ENCODE data around the gene ZNF483. TPM values are rescaled to one million over a fixed set of nuclear protein-coding genes. Genes with fewer than 3 reads are reported as not detected.

Gene ZNF483
- total RNA-seq, 4 donors from 2014 or later: 0.23 to 6.5 (median 1.00) TPM

DNA sequence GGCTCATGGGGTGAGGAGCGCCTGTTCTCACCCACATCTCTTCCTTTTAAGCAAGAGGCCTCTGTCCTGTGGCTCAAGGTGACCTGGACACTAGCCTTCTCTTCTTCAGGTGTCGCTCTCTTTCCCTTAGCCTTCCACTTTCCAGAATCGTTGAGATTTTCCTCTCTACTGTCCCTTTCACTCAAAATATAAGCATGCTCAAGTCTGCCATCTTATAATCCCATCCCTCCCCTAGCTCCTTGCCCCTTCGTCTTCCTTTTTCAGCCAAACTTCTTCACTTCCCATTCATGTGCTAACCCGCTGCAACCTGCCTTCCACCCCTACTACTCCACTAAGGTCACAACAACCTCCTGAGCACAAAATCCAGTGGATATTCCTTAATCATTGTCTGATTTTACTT, 61.4 kb downstream of the ZNF483 start:
- intact Hi-C loops (cut with DNase I): no loop called here
- Histone ChIP-seq H3K27ac (no peak overlapping the region), H3K4me1 (no peaks in the 10 kb centered on the region), H3K4me3 (no peak overlapping the region), H3K9me3 (no peaks in the 10 kb centered on the region), H3K36me3 (peaks cover 11 to 94% (median 26%) of the 10 kb centered on the region in 3 donors), H3K27me3 (no peaks in the 10 kb centered on the region)
- no peak for TF ChIP-seq POLR2A (IDR thresholded peaks at IDR 0.05)
- TF ChIP-seq, protein P1, sequence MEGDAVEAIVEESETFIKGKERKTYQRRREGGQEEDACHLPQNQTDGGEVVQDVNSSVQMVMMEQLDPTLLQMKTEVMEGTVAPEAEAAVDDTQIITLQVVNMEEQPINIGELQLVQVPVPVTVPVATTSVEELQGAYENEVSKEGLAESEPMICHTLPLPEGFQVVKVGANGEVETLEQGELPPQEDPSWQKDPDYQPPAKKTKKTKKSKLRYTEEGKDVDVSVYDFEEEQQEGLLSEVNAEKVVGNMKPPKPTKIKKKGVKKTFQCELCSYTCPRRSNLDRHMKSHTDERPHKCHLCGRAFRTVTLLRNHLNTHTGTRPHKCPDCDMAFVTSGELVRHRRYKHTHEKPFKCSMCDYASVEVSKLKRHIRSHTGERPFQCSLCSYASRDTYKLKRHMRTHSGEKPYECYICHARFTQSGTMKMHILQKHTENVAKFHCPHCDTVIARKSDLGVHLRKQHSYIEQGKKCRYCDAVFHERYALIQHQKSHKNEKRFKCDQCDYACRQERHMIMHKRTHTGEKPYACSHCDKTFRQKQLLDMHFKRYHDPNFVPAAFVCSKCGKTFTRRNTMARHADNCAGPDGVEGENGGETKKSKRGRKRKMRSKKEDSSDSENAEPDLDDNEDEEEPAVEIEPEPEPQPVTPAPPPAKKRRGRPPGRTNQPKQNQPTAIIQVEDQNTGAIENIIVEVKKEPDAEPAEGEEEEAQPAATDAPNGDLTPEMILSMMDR (IDR thresholded peaks at IDR 0.05): no peak
- DNase-seq: no peak
- 84 to 91% methylated on average over 5 of the region's 5 CpGs for WGBS, 2 donors

DNA sequence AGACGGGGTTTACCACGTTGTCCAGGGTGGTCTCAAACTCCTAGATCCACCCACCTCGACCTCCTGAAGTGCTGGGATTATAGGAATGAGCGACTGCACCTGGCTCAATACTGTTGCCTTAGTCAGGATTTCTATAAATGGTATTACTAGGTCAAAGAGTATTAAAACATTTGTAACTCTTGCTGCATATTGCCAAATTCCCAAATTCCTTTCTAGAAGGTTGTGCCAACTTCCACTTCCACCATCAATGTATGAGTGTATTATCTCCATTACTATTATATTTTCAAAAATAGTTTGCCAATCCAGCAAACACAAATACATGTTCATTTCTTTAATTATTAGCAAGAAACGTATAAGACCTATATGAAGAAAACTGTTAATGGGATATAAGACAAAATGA, 63.9 kb downstream of the ZNF483 start:
- WGBS, 2 donors: 70 to 90% methylated on average over 5 of the region's 5 CpGs
- DNase-seq: no peak
- intact Hi-C loops (cut with DNase I): no loop called here
- H3K4me3 ChIP-seq: no peak overlapping the region
- H3K27me3 ChIP-seq: no peaks in the 10 kb centered on the region
- H3K4me1 ChIP-seq: no peaks in the 10 kb centered on the region
- no peaks in the 10 kb centered on the region for H3K9me3 ChIP-seq
- TF ChIP-seq, protein P1 (IDR thresholded peaks at IDR 0.05): no peak
- TF ChIP-seq POLR2A (IDR thresholded peaks at IDR 0.05): no peak
- no peak overlapping the region for H3K27ac ChIP-seq
- H3K36me3 ChIP-seq: peaks cover 0 to 94% (median 13%) of the 10 kb centered on the region in 3 donors

DNA sequence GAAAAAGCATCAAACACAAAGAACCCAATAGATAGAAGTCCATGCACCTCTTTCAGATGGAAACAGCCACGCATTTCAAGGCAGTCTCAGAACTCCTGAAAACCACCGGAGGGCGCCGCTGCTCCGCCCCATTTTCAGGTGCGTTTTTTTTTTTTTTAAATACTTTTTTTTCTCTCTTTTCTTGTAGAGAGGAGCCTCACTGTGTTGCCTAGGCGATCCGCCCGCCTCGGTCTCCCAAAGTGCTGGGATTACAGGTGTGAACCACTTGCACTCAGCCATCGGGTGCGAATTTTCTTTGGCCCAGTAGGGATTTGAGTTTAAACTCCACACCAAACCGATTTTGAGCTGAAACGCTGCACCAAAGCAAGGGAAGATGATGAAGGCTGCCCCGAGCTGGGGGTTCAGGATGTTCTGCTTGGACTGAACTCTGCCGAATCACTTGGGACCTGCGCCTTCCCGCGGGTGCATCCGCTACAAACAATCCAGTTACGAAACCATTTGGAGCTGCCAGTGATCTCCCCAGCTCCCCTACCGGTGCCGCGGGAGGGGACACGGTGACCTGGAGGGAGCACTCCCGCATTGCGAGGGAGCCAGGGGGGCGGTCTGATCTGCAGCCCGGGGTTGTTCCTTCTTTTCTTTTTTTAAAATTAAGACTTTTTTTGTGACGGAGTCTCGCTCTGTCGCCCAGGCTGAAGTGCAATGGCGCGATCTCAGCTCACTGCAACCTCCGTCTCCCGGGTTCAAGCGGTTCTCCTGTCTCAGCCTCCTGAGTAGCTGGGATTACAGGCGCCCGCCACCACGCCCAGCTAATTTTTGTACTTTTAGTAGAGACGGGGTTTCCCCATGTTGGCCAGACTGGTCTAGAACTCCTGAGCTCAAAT, 73.1 kb downstream of the ZNF483 start:
- H3K4me3 ChIP-seq: peak overlapping the region; percentile 73 to 90 (median 79)
- H3K4me1 ChIP-seq: peaks cover 6 to 47% (median 8%) of the 10 kb centered on the region in 3 donors
- no peaks in the 10 kb centered on the region for H3K27me3 ChIP-seq
- H3K36me3 ChIP-seq: peaks cover 5 to 41% (median 10%) of the 10 kb centered on the region in 3 donors
- no peak for TF ChIP-seq POLR2A (IDR thresholded peaks at IDR 0.05)
- TF ChIP-seq, protein P1 (IDR thresholded peaks at IDR 0.05): peak in 5 of 6 experiments; percentile 48 to 68 (median 56)
- no peak for DNase-seq
- H3K9me3 ChIP-seq: no peaks in the 10 kb centered on the region
- H3K27ac ChIP-seq: peak overlapping the region; percentile 88 to 93 (median 90)
- WGBS, 2 donors: 0 to 1% methylated on average over 31 to 35 of the region's 41 CpGs
- intact Hi-C loops (cut with DNase I): loop anchor here (10.0 kb wide), 1 partner anchor 97 kb away; no protein-coding TSS in a partner anchor

DNA sequence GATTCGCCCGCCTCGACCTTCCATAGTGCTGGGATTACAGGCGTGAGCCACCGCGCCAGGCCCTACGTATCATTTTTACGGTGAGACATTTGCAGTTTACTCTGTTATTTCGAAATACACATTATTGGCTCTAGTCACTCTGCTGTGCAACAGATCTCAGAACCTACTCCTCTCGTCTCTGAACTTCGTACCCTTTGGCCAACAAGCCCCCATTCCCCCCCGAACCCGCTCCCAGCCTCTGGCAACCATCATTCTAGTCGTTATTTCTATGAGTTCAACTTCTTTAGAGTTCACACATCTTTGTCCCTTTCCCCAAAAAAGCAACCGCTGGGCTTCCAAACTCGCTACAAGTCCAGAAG, 73.7 kb downstream of the ZNF483 start:
- H3K4me3 ChIP-seq: peak overlapping the region; percentile 73 to 90 (median 79)
- H3K27me3 ChIP-seq: no peaks in the 10 kb centered on the region
- intact Hi-C loops (cut with DNase I): loop anchor here (10.0 kb wide), 1 partner anchor 96 kb away; no protein-coding TSS in a partner anchor
- no peak for DNase-seq
- peaks cover 5 to 35% (median 10%) of the 10 kb centered on the region in 3 donors for H3K36me3 ChIP-seq
- peaks cover 6 to 47% (median 8%) of the 10 kb centered on the region in 3 donors for H3K4me1 ChIP-seq
- H3K9me3 ChIP-seq: no peaks in the 10 kb centered on the region
- peak overlapping the region; percentile 88 to 93 (median 90) for H3K27ac ChIP-seq
- WGBS, 2 donors: 2% methylated on average over 14 of the region's 16 CpGs
- TF ChIP-seq POLR2A (IDR thresholded peaks at IDR 0.05): no peak
- TF ChIP-seq, protein P1 (IDR thresholded peaks at IDR 0.05): no peak

Measured in esophagus squamous epithelium (tissue), 5 donors.